Measurements from ENCODE around the gene TLL1. TPM values are rescaled to one million over a fixed set of nuclear protein-coding genes. Genes with fewer than 3 reads are reported as not detected.

Gene TLL1
- total RNA-seq, 1 donor from 2014 or later, result 7.9 TPM

GRCh38 chr4:166104623-166105022, 231.6 kb downstream of the TLL1 start:
- DNase-seq (ENCODE audit: extremely low spot score in 2 of 2), result no peak
- no peaks in the 10 kb centered on the region for H3K36me3 ChIP-seq
- H3K9me3 ChIP-seq, result no peaks in the 10 kb centered on the region
- H3K27ac ChIP-seq, result no peak overlapping the region
- intact Hi-C loops (cut with DNase I), result no loop called here
- TF ChIP-seq POLR2A (IDR thresholded peaks at IDR 0.05) (no peak), CTCF (IDR thresholded peaks at IDR 0.05) (no peak), POLR2AphosphoS5 (IDR thresholded peaks at IDR 0.05; ENCODE audit: insufficient read depth in 1 of 2, low read depth in 1 of 2) (no peak)
- H3K4me3 ChIP-seq, result no peak overlapping the region
- H3K27me3 ChIP-seq, result no peaks in the 10 kb centered on the region
- no peaks in the 10 kb centered on the region for H3K4me1 ChIP-seq

GRCh38 chr4:166121897-166122296, 248.9 kb downstream of the TLL1 start:
- TF ChIP-seq POLR2AphosphoS5 (IDR thresholded peaks at IDR 0.05; ENCODE audit: insufficient read depth in 1 of 2, low read depth in 1 of 2) (no peak), POLR2A (IDR thresholded peaks at IDR 0.05) (no peak), CTCF (IDR thresholded peaks at IDR 0.05) (no peak)
- Histone ChIP-seq H3K4me3 (no peak overlapping the region), H3K27ac (no peak overlapping the region), H3K36me3 (no peaks in the 10 kb centered on the region), H3K9me3 (no peaks in the 10 kb centered on the region), H3K27me3 (no peaks in the 10 kb centered on the region), H3K4me1 (no peaks in the 10 kb centered on the region)
- DNase-seq (ENCODE audit: extremely low spot score in 2 of 2), result no peak
- intact Hi-C loops (cut with DNase I), result no loop called here

- no peaks in the 10 kb centered on the region for H3K4me1 ChIP-seq
- no peaks in the 10 kb centered on the region for H3K27me3 ChIP-seq
- H3K4me3 ChIP-seq, result no peak overlapping the region
- no peak overlapping the region for H3K27ac ChIP-seq
- H3K36me3 ChIP-seq, result no peaks in the 10 kb centered on the region
- H3K9me3 ChIP-seq, result no peaks in the 10 kb centered on the region
- TF ChIP-seq CTCF (IDR thresholded peaks at IDR 0.05) (no peak), POLR2A (IDR thresholded peaks at IDR 0.05) (no peak), POLR2AphosphoS5 (IDR thresholded peaks at IDR 0.05; ENCODE audit: insufficient read depth in 1 of 2, low read depth in 1 of 2) (no peak)
- intact Hi-C loops (cut with DNase I), result no loop called here
- no peak for DNase-seq (ENCODE audit: extremely low spot score in 2 of 2)
Measured at GRCh38 chr4:166123546-166123945, 250.5 kb downstream of the TLL1 start.

GRCh38 chr4:166128403-166128802, 255.4 kb downstream of the TLL1 start:
- Histone ChIP-seq H3K27ac (no peak overlapping the region), H3K4me3 (no peak overlapping the region), H3K27me3 (no peaks in the 10 kb centered on the region), H3K4me1 (no peaks in the 10 kb centered on the region), H3K9me3 (no peaks in the 10 kb centered on the region), H3K36me3 (no peaks in the 10 kb centered on the region)
- DNase-seq (ENCODE audit: extremely low spot score in 2 of 2), result no peak
- TF ChIP-seq POLR2A (IDR thresholded peaks at IDR 0.05) (no peak), CTCF (IDR thresholded peaks at IDR 0.05) (no peak), POLR2AphosphoS5 (IDR thresholded peaks at IDR 0.05; ENCODE audit: insufficient read depth in 1 of 2, low read depth in 1 of 2) (no peak)
- intact Hi-C loops (cut with DNase I), result no loop called here

GRCh38 chr4:166134285-166134684, 261.2 kb downstream of the TLL1 start:
- H3K4me3 ChIP-seq, result no peak overlapping the region
- no peaks in the 10 kb centered on the region for H3K27me3 ChIP-seq
- no peak overlapping the region for H3K27ac ChIP-seq
- no peaks in the 10 kb centered on the region for H3K9me3 ChIP-seq
- TF ChIP-seq POLR2A (IDR thresholded peaks at IDR 0.05) (no peak), POLR2AphosphoS5 (IDR thresholded peaks at IDR 0.05; ENCODE audit: insufficient read depth in 1 of 2, low read depth in 1 of 2) (no peak)
- no peaks in the 10 kb centered on the region for H3K36me3 ChIP-seq
- H3K4me1 ChIP-seq, result no peaks in the 10 kb centered on the region
- intact Hi-C loops (cut with DNase I), result no loop called here
- no peak for DNase-seq (ENCODE audit: extremely low spot score in 2 of 2)

Measured in vagina (tissue), 2 donors.